GM23338 (cell line): ENCODE results near the gene MRPS26. TPM values are rescaled to one million over a fixed set of nuclear protein-coding genes. Genes with fewer than 3 reads are reported as not detected.
"Not testable (repeated sequence)": the region's sequence is repeated elsewhere in the genome, so short reads cannot be mapped to it uniquely, and the experiment has no call there.

Experiments used
- ATAC-seq: fragments of 200-7000 bp; cut with Tn5 transposase; 3 replicates; pipeline ENCODE4 v1.9.1; 2020
- DNase-seq: peaks from one replicate; pipeline ENCODE4 v3.0.0-alpha.2; 2015; ENCODE audit warnings: low spot score
- H2AFZ ChIP-seq: fragments of 200-600 bp; sonication (generic); 2 replicates; pipeline ENCODE4 v1.8.0; 2016; ENCODE audit warnings: antibody characterized with exemption, mild to moderate bottlenecking, moderate library complexity
- H3F3A ChIP-seq: fragments of 200-600 bp; sonication (generic); replicated peaks from 2 replicates; pipeline ENCODE4 v1.8.0; 2017; ENCODE audit warnings: antibody characterized with exemption, mixed run types, low read depth
- H3K27ac ChIP-seq: fragments of 200-600 bp; sonication (generic); 2 replicates; pipeline ENCODE4 v1.6.1; 2016; ENCODE audit warnings: low read depth
- H3K27me3 ChIP-seq: fragments of 200-600 bp; sonication (generic); 2 replicates; pipeline ENCODE4 v1.8.0; 2016; ENCODE audit warnings: mild to moderate bottlenecking, mixed run types, moderate library complexity; ENCODE audit not compliant: insufficient read depth
- H3K36me3 ChIP-seq: fragments of 200-600 bp; sonication (generic); 2 replicates; pipeline ENCODE4 v1.8.0; 2016; ENCODE audit warnings: mild to moderate bottlenecking; ENCODE audit not compliant: insufficient read depth
- H3K4me1 ChIP-seq: fragments of 200-600 bp; sonication (generic); 2 replicates; pipeline ENCODE4 v1.8.0; 2016; ENCODE audit warnings: mild to moderate bottlenecking, moderate library complexity; ENCODE audit not compliant: insufficient read depth
- H3K4me2 ChIP-seq: fragments of 200-600 bp; sonication (generic); 2 replicates; pipeline ENCODE4 v1.7.1; 2017; ENCODE audit warnings: mixed run types
- H3K4me3 ChIP-seq: fragments of 200-600 bp; sonication (generic); 2 replicates; pipeline ENCODE4 v1.6.1; 2016; ENCODE audit warnings: mixed run types
- H3K79me2 ChIP-seq: fragments of 200-600 bp; sonication (generic); replicated peaks from 2 replicates; pipeline ENCODE4 v1.8.0; 2017; ENCODE audit warnings: mild to moderate bottlenecking; ENCODE audit not compliant: insufficient read depth
- H3K9me2 ChIP-seq: fragments of 200-600 bp; sonication (generic); 2 replicates; pipeline ENCODE4 v1.8.0; 2017; ENCODE audit not compliant: insufficient read depth
- H4K20me1 ChIP-seq: fragments of 200-600 bp; sonication (generic); replicated peaks from 2 replicates; pipeline ENCODE4 v1.8.0; 2017; ENCODE audit warnings: mild to moderate bottlenecking; ENCODE audit not compliant: insufficient read depth
- H3K27ac Mint-ChIP-seq: 2 replicates; pipeline ENCODE4 v1.8.0; 2020; ENCODE audit warnings: inconsistent platforms, mild to moderate bottlenecking, moderate library complexity, mixed read lengths
- H3K27me3 Mint-ChIP-seq: 3 replicates; pipeline ENCODE4 v1.8.0; 2022; ENCODE audit warnings: low read depth, mild to moderate bottlenecking, moderate library complexity, mixed read lengths, inconsistent platforms; ENCODE audit not compliant: insufficient read depth, poor library complexity
- H3K36me3 Mint-ChIP-seq: 3 replicates; pipeline ENCODE4 v1.8.0; 2021; ENCODE audit warnings: low read depth, mild to moderate bottlenecking, inconsistent platforms, moderate library complexity, mixed read lengths
- H3K4me1 Mint-ChIP-seq: 3 replicates; pipeline ENCODE4 v1.8.0; 2020; ENCODE audit warnings: mild to moderate bottlenecking, inconsistent platforms, mixed read lengths
- H3K4me3 Mint-ChIP-seq: 3 replicates; pipeline ENCODE4 v1.8.0; 2021; ENCODE audit warnings: moderate library complexity, mild to moderate bottlenecking, inconsistent platforms, mixed read lengths
- H3K9me3 Mint-ChIP-seq: 3 replicates; pipeline ENCODE4 v1.8.0; 2020; ENCODE audit warnings: moderate library complexity, mild to moderate bottlenecking, inconsistent platforms, mixed read lengths
- CREB1 ChIP-seq: fragments of 250-450 bp; sonication (Bioruptor Pico); IDR thresholded peaks from 2 replicates; pipeline ENCODE4 v1.5.0; 2020; ENCODE audit warnings: low read depth, mild to moderate bottlenecking, moderate library complexity
- EZH2 ChIP-seq: fragments of 200-600 bp; sonication (generic); IDR thresholded peaks from one replicate; pipeline ENCODE4 v1.8.0; 2017; ENCODE audit warnings: antibody characterized with exemption, mild to moderate bottlenecking, low read depth; ENCODE audit not compliant: unreplicated experiment
- EZH2phosphoT487 ChIP-seq: fragments of 200-600 bp; sonication (generic); IDR thresholded peaks from one replicate; pipeline ENCODE4 v1.8.1; 2018; ENCODE audit warnings: antibody characterized with exemption; ENCODE audit not compliant: unreplicated experiment
- POLR2AphosphoS5 ChIP-seq: IDR thresholded peaks from 2 replicates; pipeline ENCODE4 v1.6.1; 2016; ENCODE audit warnings: antibody characterized with exemption, low read depth
- STAT1 ChIP-seq: IDR thresholded peaks from one replicate; pipeline ENCODE4 v1.6.1; 2016; ENCODE audit warnings: antibody characterized with exemption; ENCODE audit not compliant: unreplicated experiment
- ZNF114 ChIP-seq: fragments of 250-450 bp; sonication (Bioruptor Pico); IDR thresholded peaks from 2 replicates; pipeline ENCODE4 v1.5.0; 2020; ENCODE audit warnings: mild to moderate bottlenecking, moderate library complexity
- ZNF331 ChIP-seq: fragments of 250-450 bp; sonication (Bioruptor Pico); IDR thresholded peaks from 2 replicates; pipeline ENCODE4 v1.5.0; 2020; ENCODE audit warnings: low read depth, mild to moderate bottlenecking, moderate library complexity
- polyA plus RNA-seq: library from polyadenylated mRNA; unstranded; fragments of >200 nt; fragmentation: Nextera tagmentation; extraction: Ambion mirVana; gene quantifications from 2 replicates; pipeline ENCODE4 v1.2.1, GENCODE V29; 2016
- total RNA-seq: library from RNA; depleted of rRNA; stranded (reverse); fragments of >200 nt; shearing (Covaris generic); gene quantifications from 2 replicates; pipeline ENCODE4 v1.2.3, GENCODE V29; 2014
- TF ChIP-seq, protein P1 (sequence below), 2 experiments: fragments of 200-600 bp in 1 of 2; sonication (generic) in 1 of 2; conservative IDR thresholded peaks; 2 replicates each; pipeline versions ENCODE4 v1.5.1 to v1.6.1; 2016 to 2017; ENCODE audit warnings: antibody characterized with exemption in 2 of 2, low read depth in 2 of 2, mild to moderate bottlenecking in 2 of 2, moderate library complexity in 1 of 2
- TF ChIP-seq, protein P2 (sequence below): fragments of 250-450 bp; sonication (Bioruptor Pico); IDR thresholded peaks from 2 replicates; pipeline ENCODE4 v1.5.0; 2020; ENCODE audit warnings: mild to moderate bottlenecking, moderate library complexity

The MRPS26 gene
- total and polyA plus RNA-seq, 2 experiments from 2014 or later = 105 to 154 TPM

GRCh38 chr20:3064119-3064518 is 18.3 kb downstream of the MRPS26 start:
- H3K27ac Mint-ChIP-seq, H3K4me1 ChIP-seq, H3K36me3 ChIP-seq, H3K27ac ChIP-seq, DNase-seq, H3K9me3 Mint-ChIP-seq, H3K4me1 Mint-ChIP-seq, H3K4me3 Mint-ChIP-seq, H2AFZ ChIP-seq, H3F3A ChIP-seq, H4K20me1 ChIP-seq, H3K27me3 Mint-ChIP-seq, H3K9me2 ChIP-seq, H3K79me2 ChIP-seq, H3K4me2 ChIP-seq, H3K4me3 ChIP-seq, H3K27me3 ChIP-seq, ATAC-seq, H3K36me3 Mint-ChIP-seq: not testable (repeated sequence)

GRCh38 chr20:3067139-3068014 is 21.5 kb downstream of the MRPS26 start:
- Histone ChIP-seq H3K4me1 (peaks cover under 1% of the 10 kb centered on the region; the same call in 1 of the 2 replicates), H2AFZ (no peak overlapping the region), H3K27ac (no peak overlapping the region), H3K4me3 (no peak overlapping the region), H3K9me2 (no peaks in the 10 kb centered on the region), H3K79me2 (no peaks in the 10 kb centered on the region), H3F3A (0 out of 2 replicates have a peak, but pooled peaks cover 3% of the 10 kb centered on the region), H4K20me1 (no peaks in the 10 kb centered on the region), H3K36me3 (no peaks in the 10 kb centered on the region), H3K27me3 (peaks cover 20% of the 10 kb centered on the region), H3K4me2 (no peak overlapping the region)
- ATAC-seq (no peak), DNase-seq (no peak)
- H3K4me3 Mint-ChIP-seq = no peak overlapping the region
- H3K9me3 Mint-ChIP-seq = no peaks in the 10 kb centered on the region
- peaks cover 2% of the 10 kb centered on the region for H3K4me1 Mint-ChIP-seq
- H3K36me3 Mint-ChIP-seq = no peaks in the 10 kb centered on the region
- no peak overlapping the region for H3K27ac Mint-ChIP-seq
- H3K27me3 Mint-ChIP-seq = peaks cover 19% of the 10 kb centered on the region
- TF ChIP-seq EZH2phosphoT487 = no peak
- TF ChIP-seq CREB1 (CRISPR knock-in tag) = no peak
- TF ChIP-seq, protein P1, sequence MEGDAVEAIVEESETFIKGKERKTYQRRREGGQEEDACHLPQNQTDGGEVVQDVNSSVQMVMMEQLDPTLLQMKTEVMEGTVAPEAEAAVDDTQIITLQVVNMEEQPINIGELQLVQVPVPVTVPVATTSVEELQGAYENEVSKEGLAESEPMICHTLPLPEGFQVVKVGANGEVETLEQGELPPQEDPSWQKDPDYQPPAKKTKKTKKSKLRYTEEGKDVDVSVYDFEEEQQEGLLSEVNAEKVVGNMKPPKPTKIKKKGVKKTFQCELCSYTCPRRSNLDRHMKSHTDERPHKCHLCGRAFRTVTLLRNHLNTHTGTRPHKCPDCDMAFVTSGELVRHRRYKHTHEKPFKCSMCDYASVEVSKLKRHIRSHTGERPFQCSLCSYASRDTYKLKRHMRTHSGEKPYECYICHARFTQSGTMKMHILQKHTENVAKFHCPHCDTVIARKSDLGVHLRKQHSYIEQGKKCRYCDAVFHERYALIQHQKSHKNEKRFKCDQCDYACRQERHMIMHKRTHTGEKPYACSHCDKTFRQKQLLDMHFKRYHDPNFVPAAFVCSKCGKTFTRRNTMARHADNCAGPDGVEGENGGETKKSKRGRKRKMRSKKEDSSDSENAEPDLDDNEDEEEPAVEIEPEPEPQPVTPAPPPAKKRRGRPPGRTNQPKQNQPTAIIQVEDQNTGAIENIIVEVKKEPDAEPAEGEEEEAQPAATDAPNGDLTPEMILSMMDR (conservative IDR thresholded peaks at IDR 0.05; ENCODE audit: low read depth in 2 of 2) = no peak
- TF ChIP-seq POLR2AphosphoS5 = no peak
- TF ChIP-seq ZNF331 (CRISPR knock-in tag) = no peak
- no peak for TF ChIP-seq STAT1
- TF ChIP-seq ZNF114 (CRISPR knock-in tag) = no peak
- no peak for TF ChIP-seq EZH2
- TF ChIP-seq, protein P2, sequence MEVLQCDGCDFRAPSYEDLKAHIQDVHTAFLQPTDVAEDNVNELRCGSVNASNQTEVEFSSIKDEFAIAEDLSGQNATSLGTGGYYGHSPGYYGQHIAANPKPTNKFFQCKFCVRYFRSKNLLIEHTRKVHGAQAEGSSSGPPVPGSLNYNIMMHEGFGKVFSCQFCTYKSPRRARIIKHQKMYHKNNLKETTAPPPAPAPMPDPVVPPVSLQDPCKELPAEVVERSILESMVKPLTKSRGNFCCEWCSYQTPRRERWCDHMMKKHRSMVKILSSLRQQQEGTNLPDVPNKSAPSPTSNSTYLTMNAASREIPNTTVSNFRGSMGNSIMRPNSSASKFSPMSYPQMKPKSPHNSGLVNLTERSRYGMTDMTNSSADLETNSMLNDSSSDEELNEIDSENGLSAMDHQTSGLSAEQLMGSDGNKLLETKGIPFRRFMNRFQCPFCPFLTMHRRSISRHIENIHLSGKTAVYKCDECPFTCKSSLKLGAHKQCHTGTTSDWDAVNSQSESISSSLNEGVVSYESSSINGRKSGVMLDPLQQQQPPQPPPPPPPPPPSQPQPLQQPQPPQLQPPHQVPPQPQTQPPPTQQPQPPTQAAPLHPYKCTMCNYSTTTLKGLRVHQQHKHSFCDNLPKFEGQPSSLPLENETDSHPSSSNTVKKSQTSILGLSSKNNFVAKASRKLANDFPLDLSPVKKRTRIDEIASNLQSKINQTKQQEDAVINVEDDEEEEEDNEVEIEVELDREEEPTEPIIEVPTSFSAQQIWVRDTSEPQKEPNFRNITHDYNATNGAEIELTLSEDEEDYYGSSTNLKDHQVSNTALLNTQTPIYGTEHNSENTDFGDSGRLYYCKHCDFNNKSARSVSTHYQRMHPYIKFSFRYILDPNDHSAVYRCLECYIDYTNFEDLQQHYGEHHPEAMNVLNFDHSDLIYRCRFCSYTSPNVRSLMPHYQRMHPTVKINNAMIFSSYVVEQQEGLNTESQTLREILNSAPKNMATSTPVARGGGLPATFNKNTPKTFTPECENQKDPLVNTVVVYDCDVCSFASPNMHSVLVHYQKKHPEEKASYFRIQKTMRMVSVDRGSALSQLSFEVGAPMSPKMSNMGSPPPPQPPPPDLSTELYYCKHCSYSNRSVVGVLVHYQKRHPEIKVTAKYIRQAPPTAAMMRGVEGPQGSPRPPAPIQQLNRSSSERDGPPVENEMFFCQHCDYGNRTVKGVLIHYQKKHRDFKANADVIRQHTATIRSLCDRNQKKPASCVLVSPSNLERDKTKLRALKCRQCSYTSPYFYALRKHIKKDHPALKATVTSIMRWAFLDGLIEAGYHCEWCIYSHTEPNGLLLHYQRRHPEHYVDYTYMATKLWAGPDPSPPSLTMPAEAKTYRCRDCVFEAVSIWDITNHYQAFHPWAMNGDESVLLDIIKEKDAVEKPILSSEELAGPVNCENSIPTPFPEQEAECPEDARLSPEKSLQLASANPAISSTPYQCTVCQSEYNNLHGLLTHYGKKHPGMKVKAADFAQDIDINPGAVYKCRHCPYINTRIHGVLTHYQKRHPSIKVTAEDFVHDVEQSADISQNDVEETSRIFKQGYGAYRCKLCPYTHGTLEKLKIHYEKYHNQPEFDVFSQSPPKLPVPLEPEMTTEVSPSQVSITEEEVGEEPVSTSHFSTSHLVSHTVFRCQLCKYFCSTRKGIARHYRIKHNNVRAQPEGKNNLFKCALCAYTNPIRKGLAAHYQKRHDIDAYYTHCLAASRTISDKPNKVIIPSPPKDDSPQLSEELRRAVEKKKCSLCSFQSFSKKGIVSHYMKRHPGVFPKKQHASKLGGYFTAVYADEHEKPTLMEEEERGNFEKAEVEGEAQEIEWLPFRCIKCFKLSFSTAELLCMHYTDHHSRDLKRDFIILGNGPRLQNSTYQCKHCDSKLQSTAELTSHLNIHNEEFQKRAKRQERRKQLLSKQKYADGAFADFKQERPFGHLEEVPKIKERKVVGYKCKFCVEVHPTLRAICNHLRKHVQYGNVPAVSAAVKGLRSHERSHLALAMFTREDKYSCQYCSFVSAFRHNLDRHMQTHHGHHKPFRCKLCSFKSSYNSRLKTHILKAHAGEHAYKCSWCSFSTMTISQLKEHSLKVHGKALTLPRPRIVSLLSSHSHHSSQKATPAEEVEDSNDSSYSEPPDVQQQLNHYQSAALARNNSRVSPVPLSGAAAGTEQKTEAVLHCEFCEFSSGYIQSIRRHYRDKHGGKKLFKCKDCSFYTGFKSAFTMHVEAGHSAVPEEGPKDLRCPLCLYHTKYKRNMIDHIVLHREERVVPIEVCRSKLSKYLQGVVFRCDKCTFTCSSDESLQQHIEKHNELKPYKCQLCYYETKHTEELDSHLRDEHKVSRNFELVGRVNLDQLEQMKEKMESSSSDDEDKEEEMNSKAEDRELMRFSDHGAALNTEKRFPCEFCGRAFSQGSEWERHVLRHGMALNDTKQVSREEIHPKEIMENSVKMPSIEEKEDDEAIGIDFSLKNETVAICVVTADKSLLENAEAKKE (CRISPR knock-in tag) = no peak
